ENCODE measurements around the gene THADA.

DNA sequence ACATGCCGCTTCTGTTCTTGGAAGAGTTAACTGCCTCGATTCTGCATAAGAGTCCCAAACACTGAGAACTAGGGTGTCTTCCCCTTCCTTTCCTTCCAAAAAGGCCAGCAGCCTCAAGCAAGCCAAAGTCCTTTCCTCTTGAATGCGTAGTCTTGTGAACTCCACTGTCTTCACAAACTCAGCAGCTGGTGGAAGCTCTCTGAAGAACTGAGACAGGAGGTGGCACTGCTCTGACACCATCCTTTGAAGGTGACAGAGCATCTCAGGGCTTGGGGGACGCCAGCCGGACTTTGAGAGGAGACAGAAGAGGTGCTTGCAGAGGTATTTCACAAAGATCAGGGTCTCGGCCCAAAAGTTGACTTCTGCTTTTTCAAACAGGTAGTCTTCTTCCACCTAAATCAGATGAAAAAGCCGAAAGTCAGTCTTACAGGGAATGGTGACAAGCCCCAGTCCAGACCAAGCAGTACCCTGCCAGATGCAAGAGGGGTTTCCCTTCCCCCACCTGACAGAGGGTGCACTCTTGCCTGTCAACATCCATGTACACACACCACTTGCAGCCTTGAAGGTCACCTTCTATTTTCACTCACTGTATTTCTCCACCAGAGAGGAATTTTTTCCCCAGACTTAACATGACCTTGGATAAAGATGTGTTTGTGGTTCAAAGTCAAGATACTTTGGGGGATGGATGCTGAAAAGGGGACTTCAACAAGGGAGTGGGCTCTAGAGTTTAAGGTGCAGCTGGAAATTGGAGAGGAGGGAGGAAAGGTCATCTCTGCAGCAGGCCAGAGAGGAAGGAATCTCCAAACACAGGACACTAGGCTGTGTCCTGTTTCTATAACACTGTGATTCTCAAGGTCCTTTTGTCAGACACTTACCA, 364.6 kb downstream of the THADA start:
- no peak for TF ChIP-seq POLR2AphosphoS5 (IDR thresholded peaks at IDR 0.05)
- TF ChIP-seq, protein P1, sequence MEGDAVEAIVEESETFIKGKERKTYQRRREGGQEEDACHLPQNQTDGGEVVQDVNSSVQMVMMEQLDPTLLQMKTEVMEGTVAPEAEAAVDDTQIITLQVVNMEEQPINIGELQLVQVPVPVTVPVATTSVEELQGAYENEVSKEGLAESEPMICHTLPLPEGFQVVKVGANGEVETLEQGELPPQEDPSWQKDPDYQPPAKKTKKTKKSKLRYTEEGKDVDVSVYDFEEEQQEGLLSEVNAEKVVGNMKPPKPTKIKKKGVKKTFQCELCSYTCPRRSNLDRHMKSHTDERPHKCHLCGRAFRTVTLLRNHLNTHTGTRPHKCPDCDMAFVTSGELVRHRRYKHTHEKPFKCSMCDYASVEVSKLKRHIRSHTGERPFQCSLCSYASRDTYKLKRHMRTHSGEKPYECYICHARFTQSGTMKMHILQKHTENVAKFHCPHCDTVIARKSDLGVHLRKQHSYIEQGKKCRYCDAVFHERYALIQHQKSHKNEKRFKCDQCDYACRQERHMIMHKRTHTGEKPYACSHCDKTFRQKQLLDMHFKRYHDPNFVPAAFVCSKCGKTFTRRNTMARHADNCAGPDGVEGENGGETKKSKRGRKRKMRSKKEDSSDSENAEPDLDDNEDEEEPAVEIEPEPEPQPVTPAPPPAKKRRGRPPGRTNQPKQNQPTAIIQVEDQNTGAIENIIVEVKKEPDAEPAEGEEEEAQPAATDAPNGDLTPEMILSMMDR (IDR thresholded peaks at IDR 0.05), result no peak
